DND-41 (cell line): ENCODE results near the gene MED10.

Experiments used
- EZH2 ChIP-seq: IDR thresholded peaks from 3 replicates; pipeline ENCODE4 v1.6.1; 2012; ENCODE audit warnings: borderline replicate concordance, low read depth, mild to moderate bottlenecking, moderate library complexity, low read length, inconsistent platforms; ENCODE audit not compliant: severe bottlenecking
- TF ChIP-seq, protein P1 (sequence below): IDR thresholded peaks from 2 replicates; pipeline ENCODE4 v1.5.1; 2012; ENCODE audit warnings: borderline replicate concordance, low read length, moderate library complexity, mild to moderate bottlenecking; ENCODE audit not compliant: poor library complexity, severe bottlenecking; ENCODE audit errors: extremely low read depth

DNA sequence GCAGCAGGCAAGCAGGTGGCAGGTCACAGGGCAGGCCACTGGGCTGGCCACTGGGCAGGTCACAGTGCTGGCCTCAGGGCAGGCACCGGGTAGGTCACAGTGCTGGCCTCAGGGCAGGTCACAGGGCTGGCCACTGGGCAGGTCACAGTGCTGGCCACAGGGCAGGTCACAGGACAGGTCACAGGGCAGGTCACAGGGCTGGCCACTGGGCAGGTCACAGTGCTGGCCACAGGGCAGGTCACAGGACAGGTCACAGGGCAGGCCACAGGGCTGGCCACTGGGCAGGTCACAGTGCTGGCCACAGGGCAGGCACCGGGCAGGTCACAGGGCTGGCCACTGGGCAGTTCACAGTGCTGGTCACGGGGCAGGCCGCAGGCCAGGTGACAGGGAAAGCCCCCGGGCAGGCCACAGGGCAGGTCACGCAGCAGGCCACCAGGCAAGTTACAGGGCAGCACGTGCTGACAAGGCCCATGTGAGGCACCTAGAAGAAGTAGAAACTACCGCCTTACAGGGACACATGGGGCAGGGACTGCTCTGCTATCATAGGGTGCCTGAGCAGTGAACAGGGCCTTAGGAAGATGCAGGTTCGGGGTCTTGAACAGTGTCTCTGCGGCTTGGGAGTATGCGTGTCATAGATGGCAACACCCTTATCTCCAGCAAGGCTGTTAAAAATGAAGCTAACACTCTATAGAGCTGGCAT, 18.6 kb upstream of the MED10 start:
- TF ChIP-seq, protein P1, sequence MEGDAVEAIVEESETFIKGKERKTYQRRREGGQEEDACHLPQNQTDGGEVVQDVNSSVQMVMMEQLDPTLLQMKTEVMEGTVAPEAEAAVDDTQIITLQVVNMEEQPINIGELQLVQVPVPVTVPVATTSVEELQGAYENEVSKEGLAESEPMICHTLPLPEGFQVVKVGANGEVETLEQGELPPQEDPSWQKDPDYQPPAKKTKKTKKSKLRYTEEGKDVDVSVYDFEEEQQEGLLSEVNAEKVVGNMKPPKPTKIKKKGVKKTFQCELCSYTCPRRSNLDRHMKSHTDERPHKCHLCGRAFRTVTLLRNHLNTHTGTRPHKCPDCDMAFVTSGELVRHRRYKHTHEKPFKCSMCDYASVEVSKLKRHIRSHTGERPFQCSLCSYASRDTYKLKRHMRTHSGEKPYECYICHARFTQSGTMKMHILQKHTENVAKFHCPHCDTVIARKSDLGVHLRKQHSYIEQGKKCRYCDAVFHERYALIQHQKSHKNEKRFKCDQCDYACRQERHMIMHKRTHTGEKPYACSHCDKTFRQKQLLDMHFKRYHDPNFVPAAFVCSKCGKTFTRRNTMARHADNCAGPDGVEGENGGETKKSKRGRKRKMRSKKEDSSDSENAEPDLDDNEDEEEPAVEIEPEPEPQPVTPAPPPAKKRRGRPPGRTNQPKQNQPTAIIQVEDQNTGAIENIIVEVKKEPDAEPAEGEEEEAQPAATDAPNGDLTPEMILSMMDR, result no peak
- TF ChIP-seq EZH2, result no peak
